CD1c-positive myeloid dendritic cell (primary cell): ENCODE measurements around the gene LGALS9.

Experiments
- DNase-seq: peaks from one replicate; pipeline ENCODE4 v3.0.0-alpha.2; 2016; ENCODE audit errors: extremely low spot score

Gene LGALS9

GRCh38 chr17:27603421-27603770 lies 27.6 kb upstream of the LGALS9 start:
- no peak for DNase-seq

GRCh38 chr17:27603880-27604794 lies 26.9 kb upstream of the LGALS9 start:
- no peak for DNase-seq

GRCh38 chr17:27605409-27605808 lies 25.6 kb upstream of the LGALS9 start:
- DNase-seq, result no peak

GRCh38 chr17:27607521-27608091 lies 23.4 kb upstream of the LGALS9 start:
- DNase-seq, result no peak

GRCh38 chr17:27608328-27609230 lies 22.4 kb upstream of the LGALS9 start:
- DNase-seq, result no peak

GRCh38 chr17:27609611-27610303 lies 21.2 kb upstream of the LGALS9 start:
- peak; percentile 49 for DNase-seq

- no peak for DNase-seq
These were observed 20.7 kb upstream of the LGALS9 start for GRCh38 chr17:27610304-27610677.

- no peak for DNase-seq
These were observed 18.7 kb upstream of the LGALS9 start for GRCh38 chr17:27612160-27612770.

- DNase-seq, result no peak
These were observed 17.6 kb upstream of the LGALS9 start for GRCh38 chr17:27613433-27613832.

- DNase-seq, result no peak
These were observed 15.9 kb upstream of the LGALS9 start for GRCh38 chr17:27615121-27615520.

GRCh38 chr17:27616414-27616813 lies 14.6 kb upstream of the LGALS9 start:
- DNase-seq, result no peak

GRCh38 chr17:27618417-27618816 lies 12.6 kb upstream of the LGALS9 start:
- no peak for DNase-seq

GRCh38 chr17:27620721-27621120 lies 10.3 kb upstream of the LGALS9 start:
- DNase-seq, result no peak

- DNase-seq, result no peak
These were observed 9.5 kb upstream of the LGALS9 start for GRCh38 chr17:27621536-27621935.

- DNase-seq, result no peak
These were observed 8.9 kb upstream of the LGALS9 start for GRCh38 chr17:27621942-27622559.

- DNase-seq, result no peak
These were observed 8.0 kb upstream of the LGALS9 start for GRCh38 chr17:27622986-27623385.

- DNase-seq, result no peak
These were observed 7.4 kb upstream of the LGALS9 start for GRCh38 chr17:27623614-27624013.

- no peak for DNase-seq
These were observed 6.4 kb upstream of the LGALS9 start for GRCh38 chr17:27624539-27624938.

GRCh38 chr17:27625856-27626255 lies 5.1 kb upstream of the LGALS9 start:
- no peak for DNase-seq

- DNase-seq, result no peak
These were observed 3.5 kb upstream of the LGALS9 start for GRCh38 chr17:27627514-27627913.

- no peak for DNase-seq
These were observed 2.6 kb upstream of the LGALS9 start for GRCh38 chr17:27628376-27628775.
